GM21515 (cell line): ENCODE measurements around the gene LRRC26.
"Not testable (repeated sequence)": the region's sequence is repeated elsewhere in the genome, so short reads cannot be mapped to it uniquely, and the experiment has no call there.

Source experiments
- ATAC-seq: cut with Tn5 transposase; IDR thresholded peaks from one replicate; pipeline ENCODE4 v1.9.1; 2021; ENCODE audit not compliant: unreplicated experiment

The LRRC26 gene

GRCh38 chr9:137139468-137140150 lies 30.2 kb downstream of the LRRC26 start:
- no peak for ATAC-seq

- no peak for ATAC-seq
Observed at GRCh38 chr9:137138722-137139467, 31.0 kb downstream of the LRRC26 start, which contains the start of gene GRIN1. TSS of gene GRIN1 (plus strand) at chr9:137139154. CDS start at chr9:137139487, 333 bp downstream.

- no peak for ATAC-seq
Observed at GRCh38 chr9:137138058-137138721, 31.7 kb downstream of the LRRC26 start.

- no peak for ATAC-seq
Observed at GRCh38 chr9:137136881-137137607, 32.8 kb downstream of the LRRC26 start.

GRCh38 chr9:137136261-137136880 lies 33.5 kb downstream of the LRRC26 start:
- no peak for ATAC-seq

- ATAC-seq, result not testable (repeated sequence)
Observed at GRCh38 chr9:137135154-137135553, 34.7 kb downstream of the LRRC26 start.

- no peak for ATAC-seq
Observed at GRCh38 chr9:137134191-137134590, 35.7 kb downstream of the LRRC26 start.

GRCh38 chr9:137130176-137130755 lies 39.6 kb downstream of the LRRC26 start:
- peak; percentile 17 for ATAC-seq

- peak; percentile 76 for ATAC-seq
Observed at GRCh38 chr9:137129456-137130175, 40.2 kb downstream of the LRRC26 start.

GRCh38 chr9:137128862-137129455 lies 40.9 kb downstream of the LRRC26 start:
- ATAC-seq, result peak; percentile 2

- ATAC-seq, result no peak
Observed at GRCh38 chr9:137128158-137128861, 41.5 kb downstream of the LRRC26 start.

GRCh38 chr9:137127301-137128157 lies 42.3 kb downstream of the LRRC26 start:
- ATAC-seq, result no peak

GRCh38 chr9:137126786-137127185 lies 43.1 kb downstream of the LRRC26 start:
- no peak for ATAC-seq

- not testable (repeated sequence) for ATAC-seq
Observed at GRCh38 chr9:137123952-137124462, 45.8 kb downstream of the LRRC26 start.

GRCh38 chr9:137123468-137123837 lies 46.4 kb downstream of the LRRC26 start:
- ATAC-seq, result peak; percentile 42

- not testable (repeated sequence) for ATAC-seq
Observed at GRCh38 chr9:137122796-137123467, 46.9 kb downstream of the LRRC26 start.
